IPS-11a (cell line): ENCODE data around the gene PLCB1.
"Not testable (repeated sequence)": the region's sequence is repeated elsewhere in the genome, so short reads cannot be mapped to it uniquely, and the experiment has no call there.

Experiments used
- H3K4me3 ChIP-seq: one replicate; pipeline ENCODE4 v1.5.1; 2013; ENCODE audit warnings: low read depth, low read length, control low read depth

The PLCB1 gene

DNA sequence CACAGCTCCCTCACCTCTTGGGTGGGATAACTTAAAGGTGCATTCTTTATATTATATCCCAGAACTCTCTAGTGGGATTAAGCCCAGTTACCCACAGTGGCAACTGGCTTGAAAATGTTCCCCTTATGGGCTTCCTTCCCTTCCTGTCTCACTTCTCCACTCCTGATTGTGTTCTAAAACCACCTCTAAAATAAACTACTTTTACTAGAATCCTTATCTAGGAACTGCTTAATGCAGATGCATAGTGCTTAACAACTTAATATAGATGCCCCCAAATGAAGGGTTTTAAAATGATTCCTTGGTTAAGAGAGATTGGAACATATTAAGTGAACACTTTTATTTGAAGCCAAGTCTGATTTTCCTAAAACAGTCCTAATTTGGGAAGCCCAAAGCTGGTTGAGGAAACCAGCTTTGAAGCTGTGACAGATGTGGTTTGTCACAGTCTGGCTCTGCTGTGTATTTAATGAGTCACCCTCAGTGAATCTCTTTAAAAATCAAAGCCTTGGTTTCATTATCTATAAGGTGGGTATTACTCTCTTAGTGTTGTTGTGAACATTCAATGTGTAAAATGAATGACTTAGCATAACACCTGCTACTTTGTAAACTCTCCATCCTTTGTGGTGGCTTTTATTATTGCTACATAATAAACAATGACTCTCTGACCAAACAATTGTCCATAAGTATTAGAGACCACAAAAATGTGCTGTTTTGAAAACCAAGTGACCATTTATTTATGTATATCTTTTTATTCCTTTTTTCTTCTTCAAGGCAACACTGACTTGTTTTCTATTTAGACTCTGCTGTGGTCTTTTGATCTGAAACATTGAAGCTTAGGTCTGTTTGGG lies 24.4 kb downstream of the PLCB1 start:
- H3K4me3 ChIP-seq = no peak overlapping the region

DNA sequence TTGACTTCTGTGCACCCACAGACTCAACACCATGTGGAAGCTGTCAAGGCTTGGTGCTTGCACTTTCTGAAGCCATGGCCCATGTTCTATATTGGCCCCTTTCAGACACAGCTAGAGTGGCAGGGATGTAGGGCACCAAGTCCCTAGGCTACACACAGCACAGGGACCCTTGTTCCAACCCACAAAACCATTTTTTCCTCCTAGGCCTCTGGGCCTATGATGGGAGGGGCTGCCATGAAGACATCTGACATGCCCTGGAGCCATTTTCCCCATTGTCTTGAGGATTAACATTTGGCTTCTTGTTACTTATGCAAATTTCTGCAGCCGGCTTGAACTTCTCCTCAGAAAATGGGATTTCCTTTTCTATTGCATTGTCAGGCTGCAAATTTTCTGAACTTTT lies 27.2 kb downstream of the PLCB1 start:
- not testable (repeated sequence) for H3K4me3 ChIP-seq

DNA sequence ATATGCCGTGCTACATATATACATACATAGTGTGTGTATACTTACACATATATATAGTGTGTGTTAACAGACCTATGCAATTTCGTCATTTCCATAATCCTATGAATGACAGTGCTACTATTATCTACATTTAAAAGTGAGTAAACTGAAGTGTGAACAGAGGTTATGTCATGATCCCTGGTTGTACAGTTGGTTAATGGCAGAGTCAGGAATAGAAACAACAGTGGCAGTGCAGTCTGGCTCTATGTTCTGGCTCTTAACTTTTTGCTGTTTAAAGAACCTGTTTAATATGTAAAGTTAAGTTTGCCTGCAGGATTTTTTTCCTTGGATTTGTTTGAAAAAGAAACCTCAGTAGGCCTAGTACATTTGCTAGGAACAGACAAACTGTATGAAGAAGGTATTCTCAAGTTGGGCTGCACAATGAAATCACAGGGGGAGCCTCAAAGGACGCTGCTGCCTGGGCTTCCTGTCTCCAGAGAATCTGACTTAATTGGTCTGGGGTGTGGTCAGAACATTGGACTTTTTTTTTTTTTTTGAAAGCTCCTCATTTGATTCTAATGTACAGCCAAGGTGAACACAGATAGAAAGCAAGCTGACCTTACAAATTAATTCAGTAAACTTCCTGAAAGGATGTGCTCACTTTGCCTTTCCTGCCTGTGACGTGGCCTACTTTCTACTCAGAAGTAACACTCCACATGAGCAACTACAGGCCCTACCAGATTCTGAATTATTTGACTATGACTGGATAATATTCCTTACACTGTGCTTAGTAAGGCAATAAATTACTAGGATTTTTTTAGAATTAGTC lies 29.4 kb downstream of the PLCB1 start:
- H3K4me3 ChIP-seq = no peak overlapping the region

DNA sequence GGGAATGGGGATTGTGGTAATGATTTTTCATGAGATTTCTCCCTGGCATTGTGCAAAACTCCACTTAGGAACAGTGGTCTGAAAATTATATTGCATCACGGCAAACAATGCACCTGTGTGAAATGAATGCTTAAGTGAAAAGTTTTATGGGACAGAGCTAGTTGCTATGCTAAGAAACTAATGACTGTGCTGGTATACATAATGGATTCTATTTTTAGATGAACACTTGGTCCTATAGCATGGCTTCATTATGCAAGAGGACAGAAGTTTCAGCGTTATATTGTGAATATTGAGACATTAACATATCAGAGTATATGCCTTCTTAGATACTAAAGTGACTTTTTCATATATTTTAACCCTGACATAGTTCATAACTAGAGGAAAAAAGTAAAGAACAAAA lies 30.5 kb downstream of the PLCB1 start:
- H3K4me3 ChIP-seq = no peak overlapping the region

DNA sequence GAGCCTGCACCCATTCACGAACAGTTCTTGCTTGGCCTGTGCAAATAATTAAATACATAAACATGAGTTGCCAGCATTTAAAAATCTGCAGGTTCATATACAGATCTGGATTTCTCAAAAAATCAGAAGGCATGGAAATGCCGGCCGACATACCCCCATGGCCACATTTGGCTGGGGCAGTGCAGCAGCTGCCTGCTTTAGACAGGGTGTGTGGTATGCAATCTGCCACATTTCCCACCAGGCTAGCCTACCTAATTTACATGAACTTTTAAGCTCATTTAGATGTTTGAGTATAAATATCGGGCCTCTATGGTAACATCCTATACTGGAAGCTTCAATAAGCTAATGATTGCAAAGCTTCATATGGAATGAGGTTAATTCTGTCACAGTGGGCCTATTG lies 31.5 kb downstream of the PLCB1 start:
- no peak overlapping the region for H3K4me3 ChIP-seq

DNA sequence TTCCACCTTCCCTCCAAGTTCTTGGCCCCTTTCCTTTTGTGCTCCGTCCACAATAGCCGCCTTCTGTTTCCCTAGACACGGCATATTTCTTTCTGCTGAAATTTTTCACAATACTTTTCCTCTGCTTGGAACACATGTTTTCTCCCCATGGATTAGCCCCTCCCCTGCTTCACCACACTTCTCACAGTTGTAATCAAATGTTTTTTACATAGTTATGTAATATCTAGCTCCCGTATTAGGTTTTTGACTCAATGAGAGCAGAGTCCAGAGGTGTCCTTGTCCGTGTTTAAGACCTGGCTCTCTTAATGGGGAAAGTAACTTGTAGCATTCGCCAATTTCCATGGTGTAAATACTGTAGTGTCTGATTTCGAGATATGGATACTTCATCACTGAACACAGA lies 34.7 kb downstream of the PLCB1 start:
- no peak overlapping the region for H3K4me3 ChIP-seq

DNA sequence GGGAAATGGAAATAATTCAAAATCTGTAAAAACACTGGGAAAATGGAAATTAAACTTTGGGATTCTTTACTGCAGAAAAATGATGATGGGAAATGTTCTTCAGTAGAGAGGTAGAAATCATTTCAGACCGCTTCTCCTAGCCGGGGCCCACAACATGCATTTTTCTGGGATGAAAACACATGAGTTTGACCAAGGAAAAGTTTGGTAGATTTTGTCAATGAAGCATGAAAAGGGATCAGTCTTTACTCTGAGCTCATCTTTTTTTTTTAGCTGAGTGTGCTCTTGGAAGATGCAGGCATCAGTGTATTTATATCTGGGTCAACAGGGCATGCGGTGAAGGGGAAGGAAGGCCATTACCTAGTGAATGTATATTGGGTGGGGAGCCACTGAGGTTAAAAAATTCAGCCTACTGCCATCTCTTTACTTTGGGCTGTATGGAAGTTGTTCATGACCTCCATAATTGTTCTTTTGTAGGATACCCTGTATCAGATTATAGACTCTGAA lies 36.8 kb downstream of the PLCB1 start:
- no peak overlapping the region for H3K4me3 ChIP-seq

DNA sequence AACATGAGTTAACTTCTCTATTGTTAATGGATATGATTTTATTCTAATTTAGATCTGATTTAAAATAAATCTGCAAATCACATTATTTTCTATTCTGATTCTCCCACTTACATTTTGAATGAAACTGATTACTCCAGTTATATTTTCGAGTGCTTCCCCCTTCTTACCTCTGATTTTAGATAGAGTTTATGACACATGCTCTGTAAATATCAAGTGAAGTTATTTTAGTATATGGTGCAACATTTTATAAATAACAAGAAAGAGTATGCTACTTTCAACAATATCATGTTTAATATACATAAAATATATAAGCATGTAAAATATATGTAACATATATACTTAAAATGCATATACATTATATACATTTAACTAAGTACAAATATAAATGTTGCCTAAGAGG lies 38.9 kb downstream of the PLCB1 start:
- no peak overlapping the region for H3K4me3 ChIP-seq

DNA sequence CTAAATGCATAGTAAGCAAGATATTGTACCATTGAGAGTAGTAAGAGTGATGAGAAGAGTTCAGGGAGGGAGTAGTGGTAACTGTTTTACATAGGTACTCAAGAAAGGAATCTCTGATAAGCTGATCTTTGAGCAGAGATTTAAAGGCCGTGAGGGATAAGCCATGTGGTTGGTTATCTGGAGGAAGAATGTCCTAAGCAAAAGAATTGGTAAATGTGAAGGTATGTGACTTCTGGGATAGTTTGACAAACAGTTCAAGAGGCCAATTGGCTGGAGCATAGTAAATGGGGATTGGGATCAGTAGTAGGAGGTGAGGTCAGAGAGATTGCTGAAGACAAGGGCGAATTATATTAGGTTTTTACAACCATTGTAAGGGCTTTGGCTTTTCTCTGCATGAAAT lies 40.1 kb downstream of the PLCB1 start:
- no peak overlapping the region for H3K4me3 ChIP-seq

DNA sequence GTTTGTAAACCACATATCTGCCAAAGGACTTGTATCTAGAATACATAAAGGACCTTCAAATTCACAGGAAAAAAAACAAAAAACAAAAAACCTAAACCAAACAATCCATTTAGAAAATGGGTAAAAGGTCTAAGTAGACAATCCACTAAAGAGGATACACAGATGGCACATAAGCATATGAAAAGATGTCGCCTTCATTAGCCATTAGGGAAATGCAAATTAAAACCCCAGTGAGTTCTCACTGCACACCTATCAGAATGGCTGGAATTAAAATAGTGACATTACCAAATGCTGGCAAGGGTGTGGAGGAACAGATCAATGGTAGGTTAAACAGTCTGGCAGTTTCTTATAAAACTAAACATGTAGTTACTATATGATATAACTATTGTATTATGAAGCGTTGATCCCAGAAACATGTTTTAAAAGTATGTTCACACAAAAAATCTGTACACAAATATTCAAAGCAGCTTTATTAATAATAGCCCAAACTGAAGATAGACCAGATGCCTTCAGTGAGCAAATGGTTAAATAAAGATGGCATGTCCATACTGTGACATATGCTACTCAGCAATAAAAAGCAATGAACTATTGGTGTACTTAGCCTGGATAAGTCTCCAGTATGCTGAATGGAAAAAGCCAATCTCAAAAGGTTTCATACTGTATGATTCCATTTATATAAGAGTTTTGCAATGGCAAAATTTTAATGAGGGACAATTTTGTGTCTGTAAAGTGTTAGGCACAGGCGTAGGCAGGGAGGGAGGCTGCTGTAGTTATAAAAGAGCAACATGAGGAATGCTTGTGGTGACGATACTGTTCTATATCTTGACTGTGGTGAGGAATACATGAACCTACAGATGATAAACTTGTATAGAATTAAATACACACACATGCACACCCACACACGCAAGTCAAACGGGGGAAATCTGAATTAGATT lies 43.9 kb downstream of the PLCB1 start:
- H3K4me3 ChIP-seq = no peak overlapping the region

DNA sequence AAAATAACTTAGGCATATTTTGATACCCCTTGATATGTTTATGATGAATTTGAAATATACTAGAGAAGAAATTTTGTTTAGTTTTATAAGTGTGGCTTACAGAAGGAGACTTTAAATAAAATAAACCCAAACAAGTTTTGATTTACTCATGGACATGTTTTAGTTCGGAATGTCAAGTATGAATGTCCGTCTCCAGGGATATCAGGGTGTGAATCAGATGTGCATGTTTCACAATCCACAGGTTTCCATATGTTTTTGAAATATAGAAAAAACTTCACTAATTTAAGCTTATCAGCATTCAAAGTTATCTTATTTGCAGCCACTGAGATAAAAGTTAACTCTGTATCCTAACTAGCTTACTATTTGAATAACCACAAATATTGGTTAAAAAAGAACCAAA lies 51.5 kb downstream of the PLCB1 start:
- H3K4me3 ChIP-seq = no peak overlapping the region

DNA sequence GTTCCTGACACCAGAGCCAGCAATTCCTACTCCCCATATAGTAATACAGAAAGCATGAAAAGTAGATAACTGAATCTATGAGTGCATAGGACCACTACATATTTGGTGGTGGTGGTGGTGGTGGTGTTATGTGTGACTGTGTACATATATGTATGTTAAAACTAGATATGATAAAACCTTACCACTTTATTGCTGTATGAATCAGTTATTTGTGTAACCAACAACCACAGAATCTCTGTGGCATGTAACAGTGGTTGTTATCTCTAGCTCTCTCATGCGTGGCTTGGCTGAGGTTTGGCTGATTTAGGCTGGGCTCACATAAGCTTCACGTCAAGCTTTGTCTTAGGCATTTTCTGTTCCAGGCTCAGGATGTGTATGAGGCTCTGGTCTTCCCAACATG lies 55.7 kb downstream of the PLCB1 start:
- H3K4me3 ChIP-seq = no peak overlapping the region

DNA sequence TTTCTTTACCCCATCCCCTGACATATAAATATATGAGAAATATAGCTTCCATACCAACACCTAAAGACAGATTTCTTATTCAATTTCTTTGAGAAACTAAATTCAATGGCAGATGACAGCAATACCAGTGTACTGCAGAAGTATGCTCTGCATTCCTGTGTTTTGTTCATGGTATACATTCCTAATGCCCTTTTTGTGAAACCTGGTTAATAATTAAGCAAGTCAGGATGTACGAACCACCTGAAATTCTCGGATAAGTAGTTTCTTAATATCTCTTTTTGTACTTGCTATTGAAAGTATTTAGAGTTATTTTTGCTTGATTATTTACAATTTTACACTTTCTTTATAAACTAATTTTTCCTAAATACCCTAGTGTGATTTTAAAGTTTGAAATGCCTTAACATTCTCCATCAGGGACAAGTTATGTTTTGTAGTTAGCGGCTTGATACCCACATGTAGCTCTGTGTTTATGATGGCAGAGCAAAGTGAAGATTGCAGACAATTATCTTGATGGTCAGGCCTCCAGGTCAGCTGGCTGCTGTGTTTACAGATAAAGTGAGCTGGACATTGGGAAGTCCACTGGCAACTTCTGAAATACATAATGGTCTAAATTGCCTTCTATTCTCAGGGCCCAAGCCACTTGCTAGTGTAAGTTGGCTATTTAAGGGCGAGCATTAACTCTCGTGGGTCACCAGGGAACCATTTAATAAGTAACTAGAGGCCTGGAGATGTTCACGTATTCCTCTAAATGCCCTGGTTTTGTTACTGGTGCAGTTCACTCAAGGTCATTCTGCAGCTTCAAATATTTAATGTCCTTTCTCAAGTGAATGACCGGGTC lies 58.2 kb downstream of the PLCB1 start:
- no peak overlapping the region for H3K4me3 ChIP-seq

DNA sequence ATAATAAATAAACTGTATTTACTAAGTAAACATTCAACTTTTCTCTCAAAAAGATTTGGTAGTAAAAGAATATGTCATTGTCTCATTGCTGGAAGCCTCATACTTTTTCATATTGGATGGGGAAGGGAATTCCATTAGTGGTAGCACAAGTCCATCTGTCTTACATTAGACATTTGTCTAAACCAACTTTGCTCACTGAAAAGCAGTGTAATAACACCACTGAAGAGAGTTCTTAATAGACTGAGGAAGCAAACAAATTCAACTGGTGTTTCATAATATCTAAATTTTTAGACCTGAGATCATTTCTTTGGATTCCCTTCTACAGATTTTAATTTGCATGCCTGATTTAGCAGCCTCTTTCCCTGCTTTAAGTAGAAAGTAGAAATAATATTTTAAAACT lies 62.7 kb downstream of the PLCB1 start:
- H3K4me3 ChIP-seq = no peak overlapping the region

DNA sequence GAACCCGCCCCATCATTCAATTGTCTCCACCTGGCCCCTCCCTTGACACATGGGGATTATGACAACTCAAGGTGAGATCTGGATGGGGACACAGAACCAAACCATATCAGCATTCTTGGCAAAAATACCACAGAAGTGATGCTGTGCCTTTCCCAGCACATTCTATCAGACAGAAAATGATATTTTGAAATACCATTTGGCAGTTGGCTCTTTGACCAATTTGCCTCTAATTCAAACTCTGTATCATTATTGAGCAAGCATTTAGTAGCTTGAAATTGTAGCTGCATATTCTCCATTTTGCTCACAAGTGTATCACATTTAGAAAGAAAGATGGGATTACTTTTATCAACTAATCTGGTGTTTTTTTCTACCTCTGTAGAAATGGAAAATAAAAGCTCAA lies 64.0 kb downstream of the PLCB1 start:
- no peak overlapping the region for H3K4me3 ChIP-seq

DNA sequence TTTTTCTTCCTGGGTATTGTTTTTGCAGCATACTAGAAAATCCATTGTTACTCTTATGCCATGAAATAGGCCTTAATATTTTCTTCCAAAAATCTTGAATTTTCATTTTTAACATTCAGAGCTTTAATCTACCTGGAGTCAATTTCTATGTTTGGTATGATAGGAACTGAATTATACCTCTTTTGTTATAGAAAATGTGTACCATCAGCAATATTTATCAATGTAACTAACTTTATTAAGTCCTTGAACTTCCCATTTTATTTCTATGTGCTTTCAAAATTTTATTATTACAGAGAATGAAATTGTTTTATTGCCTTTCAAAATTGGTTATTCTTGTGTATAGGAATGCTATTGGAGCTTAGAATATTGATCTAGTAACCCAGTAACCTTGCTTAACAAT lies 68.2 kb downstream of the PLCB1 start:
- H3K4me3 ChIP-seq = no peak overlapping the region

DNA sequence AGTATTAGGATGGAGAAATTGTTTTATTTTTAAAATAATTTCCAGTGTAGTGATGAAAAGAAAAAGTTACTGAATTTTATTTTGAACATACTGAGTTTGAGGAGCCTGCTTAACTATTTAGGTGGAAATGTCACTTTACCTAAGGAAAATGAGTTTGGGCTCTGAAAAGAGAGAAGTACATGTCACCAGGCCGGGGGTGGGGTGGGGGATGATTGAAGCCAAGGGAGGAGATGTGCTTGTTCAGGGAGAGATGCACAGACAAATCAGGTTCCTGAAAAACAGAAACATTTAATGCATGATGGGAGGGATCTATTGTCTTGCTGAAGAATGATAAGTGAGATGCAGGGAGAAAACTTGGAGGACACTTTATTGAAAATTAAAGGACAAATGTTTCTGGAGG lies 71.3 kb downstream of the PLCB1 start:
- H3K4me3 ChIP-seq = no peak overlapping the region

DNA sequence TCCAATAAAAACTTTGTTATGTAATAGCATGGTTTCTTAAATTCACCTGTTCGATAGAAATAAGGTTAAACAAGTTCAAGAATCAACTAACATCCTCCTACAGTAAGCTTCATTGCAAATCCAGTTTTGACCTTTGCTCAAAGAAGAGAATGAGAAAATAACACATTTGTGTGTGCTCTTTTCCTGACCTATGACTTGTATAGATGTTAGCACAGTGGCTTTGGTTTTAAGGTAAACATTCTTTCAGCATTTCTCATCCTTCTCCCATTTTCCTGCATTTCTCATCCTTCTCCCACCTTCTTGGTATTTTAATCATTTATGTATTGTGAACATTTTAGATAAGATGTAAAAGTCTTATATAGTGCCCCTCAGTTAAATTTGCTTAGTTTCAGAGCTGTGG lies 73.9 kb downstream of the PLCB1 start:
- no peak overlapping the region for H3K4me3 ChIP-seq

DNA sequence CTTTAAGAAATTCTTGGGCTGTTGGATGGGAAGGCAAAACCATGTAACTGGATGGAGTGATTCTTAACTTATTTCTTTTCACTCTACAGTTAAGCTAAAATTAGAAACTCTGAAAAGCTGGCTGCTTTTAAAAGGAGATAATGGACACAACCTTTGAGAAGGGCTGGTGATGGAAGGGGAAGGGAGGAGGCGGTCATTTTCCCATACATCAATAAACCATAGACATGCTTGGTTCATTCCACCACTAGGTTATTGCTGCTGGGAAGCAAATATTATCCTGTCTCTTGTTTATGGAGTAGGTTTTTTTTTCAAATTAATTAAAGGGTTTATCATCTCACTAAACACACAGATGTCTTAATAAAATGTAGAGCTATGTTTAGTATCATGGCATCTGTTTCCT lies 76.2 kb downstream of the PLCB1 start:
- no peak overlapping the region for H3K4me3 ChIP-seq

DNA sequence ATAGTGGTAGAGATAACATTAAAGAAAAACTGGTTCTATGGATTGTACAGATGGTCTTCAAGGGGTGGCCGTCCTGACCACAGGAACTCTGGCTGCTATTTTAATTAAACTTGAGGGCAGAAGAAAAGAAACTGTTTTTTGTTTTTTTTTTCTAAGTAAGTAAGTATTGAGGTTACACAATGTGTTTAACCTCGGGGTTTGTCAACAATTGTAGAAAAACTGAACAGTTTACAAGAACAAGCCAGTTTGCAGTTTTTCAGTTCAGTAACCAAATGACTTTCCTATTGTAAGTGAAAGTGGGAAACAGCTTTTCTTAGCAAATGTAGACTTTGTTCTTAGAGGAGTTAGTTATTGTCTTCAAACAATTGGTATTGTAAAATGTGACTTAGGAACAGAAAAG lies 77.0 kb downstream of the PLCB1 start:
- H3K4me3 ChIP-seq = no peak overlapping the region
